T-helper 2 cell treated with Interferon-gamma antibody and Interleukin-4, amounts not matched to agents 5 μg/mL and 100 μg/mL, for 36 hours (primary cell): ENCODE measurements around the gene BCDIN3D.

Experiments
- DNase-seq: peaks from one replicate; pipeline ENCODE4 v3.0.0; 2021; ENCODE audit warnings: low spot score
- H3K27ac Mint-ChIP-seq: one replicate; pipeline ENCODE4 v1.8.0; 2021; ENCODE audit warnings: mild to moderate bottlenecking, mixed read lengths
- H3K27me3 Mint-ChIP-seq: one replicate; pipeline ENCODE4 v1.8.0; 2021; ENCODE audit warnings: low read depth, mixed read lengths
- H3K36me3 Mint-ChIP-seq: one replicate; pipeline ENCODE4 v1.8.0; 2021; ENCODE audit warnings: low read depth, mixed read lengths
- H3K4me1 Mint-ChIP-seq: one replicate; pipeline ENCODE4 v1.8.0; 2021; ENCODE audit warnings: low read depth, mixed read lengths
- H3K4me3 Mint-ChIP-seq: one replicate; pipeline ENCODE4 v1.8.0; 2022; ENCODE audit warnings: mild to moderate bottlenecking, moderate library complexity, mixed read lengths
- H3K9me3 Mint-ChIP-seq: one replicate; pipeline ENCODE4 v1.8.0; 2021; ENCODE audit warnings: mixed read lengths

BCDIN3D gene, protein sequence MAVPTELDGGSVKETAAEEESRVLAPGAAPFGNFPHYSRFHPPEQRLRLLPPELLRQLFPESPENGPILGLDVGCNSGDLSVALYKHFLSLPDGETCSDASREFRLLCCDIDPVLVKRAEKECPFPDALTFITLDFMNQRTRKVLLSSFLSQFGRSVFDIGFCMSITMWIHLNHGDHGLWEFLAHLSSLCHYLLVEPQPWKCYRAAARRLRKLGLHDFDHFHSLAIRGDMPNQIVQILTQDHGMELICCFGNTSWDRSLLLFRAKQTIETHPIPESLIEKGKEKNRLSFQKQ

DNA sequence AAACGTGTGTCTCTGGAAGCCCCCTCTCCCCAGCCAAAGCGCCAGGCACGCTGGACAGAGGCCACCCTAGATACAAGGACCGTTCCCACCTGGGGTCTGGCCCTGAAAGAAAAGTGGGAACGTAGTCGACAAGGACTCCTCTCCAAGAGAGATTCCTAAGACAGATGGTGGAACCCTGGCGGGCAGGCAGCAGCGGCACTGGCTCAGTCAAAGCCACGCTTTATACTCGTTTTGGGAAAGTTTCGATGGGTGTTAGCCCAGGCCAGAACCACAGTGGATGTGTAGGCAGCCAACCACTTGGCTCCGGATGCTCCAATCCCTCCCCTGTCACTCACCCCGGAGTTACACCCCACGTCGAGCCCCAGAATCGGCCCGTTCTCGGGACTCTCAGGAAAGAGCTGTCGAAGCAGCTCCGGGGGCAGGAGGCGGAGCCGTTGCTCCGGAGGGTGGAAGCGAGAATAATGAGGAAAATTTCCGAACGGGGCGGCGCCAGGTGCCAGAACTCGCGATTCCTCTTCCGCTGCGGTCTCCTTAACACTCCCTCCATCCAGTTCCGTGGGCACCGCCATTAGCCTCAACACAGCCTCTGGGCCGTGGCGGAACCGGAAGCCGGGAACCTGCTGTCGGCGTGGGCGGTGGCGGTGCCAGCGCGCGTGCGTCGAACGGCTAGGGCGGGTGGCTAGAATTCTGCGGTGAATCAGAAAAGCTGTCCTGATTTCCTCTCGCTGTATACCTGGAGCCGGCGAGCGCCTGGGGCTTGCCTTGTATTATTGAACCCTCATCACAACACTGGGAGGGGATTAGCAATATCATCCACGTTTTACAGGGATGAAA is at the start of gene BCDIN3D:
Gene BCDIN3D, minus strand, starts transcription at position 588 of the 834 bp plus-strand sequence. Its CDS starts 19 bp downstream, at position 569.
- H3K27ac Mint-ChIP-seq, result peak within 1 kb of the TSS; percentile 85
- H3K4me1 Mint-ChIP-seq, result peaks cover 29% of the 10 kb centered on the region
- H3K36me3 Mint-ChIP-seq, result peaks cover 13% of the 10 kb centered on the region
- peaks cover 4% of the 10 kb centered on the region for H3K9me3 Mint-ChIP-seq
- DNase-seq, result peak; percentile 94
- H3K4me3 Mint-ChIP-seq, result peak within 1 kb of the TSS; percentile 94
- H3K27me3 Mint-ChIP-seq, result peaks cover 3% of the 10 kb centered on the region

DNA sequence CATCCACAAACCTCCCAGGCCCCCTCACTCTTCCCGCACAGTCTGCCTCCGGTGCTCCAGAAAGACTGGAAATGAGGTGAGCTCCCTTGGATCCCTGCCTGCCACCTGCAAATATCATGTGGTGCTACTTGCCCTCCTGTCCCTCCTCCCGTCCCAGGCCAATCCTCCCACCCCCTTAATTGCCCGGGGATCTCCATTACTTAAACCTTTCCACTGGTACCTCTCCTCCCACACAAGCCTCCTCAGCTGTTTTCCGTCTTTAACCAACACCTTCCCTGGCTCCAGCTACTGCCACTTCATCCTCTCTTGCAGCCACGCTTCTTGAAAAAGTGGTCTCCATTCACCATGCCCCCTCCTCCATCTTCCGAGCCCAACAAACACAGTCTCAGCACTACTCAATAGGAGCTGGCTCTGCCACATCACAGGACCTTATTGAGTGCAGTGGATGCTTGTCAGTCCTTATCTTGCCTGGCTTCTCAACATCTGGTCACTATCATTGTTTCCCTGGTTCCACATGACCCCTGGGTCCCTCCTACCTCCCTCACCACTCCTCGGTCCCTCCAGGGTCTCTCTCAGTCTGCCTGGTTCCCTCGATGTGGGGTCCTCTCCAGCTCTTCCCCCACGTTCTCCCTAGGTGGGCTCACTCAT is 49.3 kb upstream of the BCDIN3D start:
- no peak overlapping the region for H3K27ac Mint-ChIP-seq
- no peaks in the 10 kb centered on the region for H3K36me3 Mint-ChIP-seq
- H3K4me3 Mint-ChIP-seq, result no peak overlapping the region
- no peak for DNase-seq
- H3K4me1 Mint-ChIP-seq, result no peaks in the 10 kb centered on the region
- no peaks in the 10 kb centered on the region for H3K9me3 Mint-ChIP-seq
- peaks cover 4% of the 10 kb centered on the region for H3K27me3 Mint-ChIP-seq

DNA sequence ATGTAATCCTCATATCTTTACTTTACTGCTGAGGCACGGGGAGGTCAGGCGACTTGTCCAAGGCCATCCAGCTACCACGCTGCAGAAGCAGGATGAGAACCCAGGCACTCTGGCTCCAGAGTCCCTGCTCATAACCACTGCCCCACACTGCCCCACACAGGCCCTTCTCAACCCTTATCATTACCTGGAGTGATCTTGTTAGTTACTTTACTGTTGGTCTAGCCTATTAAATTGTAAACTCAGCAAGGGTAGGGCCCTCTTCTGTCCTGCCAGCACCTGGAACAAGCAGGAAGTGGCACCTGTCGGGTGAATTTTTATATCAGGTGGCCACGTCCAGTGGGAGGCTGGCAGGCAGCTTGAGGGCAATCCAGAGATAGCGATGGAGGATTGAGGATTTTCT is 48.6 kb upstream of the BCDIN3D start:
- no peaks in the 10 kb centered on the region for H3K36me3 Mint-ChIP-seq

DNA sequence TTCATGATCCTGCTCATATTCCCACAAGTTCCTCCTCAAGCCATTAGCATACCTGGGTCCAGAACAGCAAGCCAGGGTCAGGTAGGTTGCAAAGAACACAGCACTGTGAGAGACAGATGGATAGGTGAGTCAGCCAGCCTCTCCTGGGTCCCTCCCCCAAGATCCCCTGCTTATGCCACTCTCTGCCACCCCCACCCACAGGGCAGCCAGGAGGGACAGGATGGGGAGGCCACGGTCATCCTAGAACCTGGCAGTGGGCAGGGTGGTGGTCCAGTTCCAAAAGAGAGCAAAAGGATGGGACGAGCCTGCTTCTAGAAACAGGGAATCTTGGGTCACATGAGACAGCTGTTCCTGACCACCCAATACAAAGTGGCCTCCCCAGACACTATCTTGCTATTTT is 48.1 kb upstream of the BCDIN3D start:
- Mint-ChIP-seq H3K9me3 (no peaks in the 10 kb centered on the region), H3K27ac (no peak overlapping the region), H3K4me3 (no peak overlapping the region), H3K4me1 (no peaks in the 10 kb centered on the region), H3K36me3 (no peaks in the 10 kb centered on the region), H3K27me3 (peaks cover 6% of the 10 kb centered on the region)
- DNase-seq, result no peak

More for the DNA sequence above, 48.6 kb upstream of the BCDIN3D start:
- H3K27ac Mint-ChIP-seq, result no peak overlapping the region
- H3K4me3 Mint-ChIP-seq, result no peak overlapping the region
- no peaks in the 10 kb centered on the region for H3K9me3 Mint-ChIP-seq
- no peak for DNase-seq
- no peaks in the 10 kb centered on the region for H3K4me1 Mint-ChIP-seq
- H3K27me3 Mint-ChIP-seq, result peaks cover 6% of the 10 kb centered on the region

DNA sequence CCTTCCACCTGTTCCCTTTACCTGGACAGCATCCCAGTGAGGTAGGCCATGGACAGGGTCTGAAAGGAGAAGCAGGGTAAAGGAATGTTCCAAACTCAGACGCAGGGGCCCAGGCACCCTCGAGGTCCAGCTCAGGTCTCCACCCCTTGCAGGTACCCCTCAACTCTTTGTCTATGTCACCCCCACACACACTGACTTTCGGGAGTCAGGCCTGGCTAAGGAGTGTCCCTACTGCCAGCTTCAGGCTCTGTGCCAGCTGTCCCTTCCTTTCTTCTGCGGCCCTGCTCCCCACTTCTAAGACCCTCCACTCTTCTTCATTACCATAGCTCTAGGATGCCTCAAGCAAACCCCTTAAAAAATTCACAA is 47.2 kb upstream of the BCDIN3D start:
- H3K4me3 Mint-ChIP-seq, result no peak overlapping the region
- H3K27ac Mint-ChIP-seq, result no peak overlapping the region
- H3K9me3 Mint-ChIP-seq, result no peaks in the 10 kb centered on the region
- no peak for DNase-seq
- no peaks in the 10 kb centered on the region for H3K4me1 Mint-ChIP-seq
- H3K27me3 Mint-ChIP-seq, result peaks cover 6% of the 10 kb centered on the region
- no peaks in the 10 kb centered on the region for H3K36me3 Mint-ChIP-seq

DNA sequence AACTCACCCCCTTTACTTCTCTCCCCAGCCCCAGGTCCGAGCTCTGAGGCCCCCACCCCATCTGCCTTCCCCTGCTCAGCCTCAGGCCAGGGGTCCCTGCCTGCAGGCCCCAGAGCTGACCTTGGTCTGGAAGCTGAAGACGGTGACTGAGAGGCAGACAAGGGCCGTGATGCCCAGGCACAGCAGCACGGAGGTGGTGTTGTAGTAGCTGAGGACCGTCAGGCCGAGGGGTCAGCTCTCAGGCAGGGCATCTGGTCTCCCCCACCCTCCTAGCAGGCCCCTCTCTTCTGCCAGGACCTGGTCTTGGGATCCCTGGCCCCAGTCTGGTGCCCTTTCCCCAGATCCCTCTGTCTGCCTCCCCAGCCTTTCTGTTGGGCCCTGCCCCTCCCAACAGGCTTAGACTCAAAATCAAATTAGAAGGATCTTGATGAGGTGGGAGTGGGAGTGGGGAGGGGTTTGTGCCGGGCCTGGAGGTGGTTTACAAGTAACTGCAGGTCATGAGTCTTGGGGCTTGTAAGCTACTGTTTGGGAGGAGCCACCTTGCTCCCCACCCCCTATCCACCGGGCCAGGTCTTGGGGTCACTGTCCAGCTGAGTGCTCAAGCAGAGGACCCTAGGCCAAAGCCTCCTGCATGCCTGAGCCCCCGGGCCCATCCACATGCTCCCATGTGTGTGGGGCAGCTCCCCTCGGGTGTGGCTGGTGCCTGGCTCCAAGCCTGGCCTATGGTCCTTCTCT is 46.6 kb upstream of the BCDIN3D start:
- DNase-seq, result no peak
- no peak overlapping the region for H3K27ac Mint-ChIP-seq
- H3K9me3 Mint-ChIP-seq, result no peaks in the 10 kb centered on the region
- H3K36me3 Mint-ChIP-seq, result no peaks in the 10 kb centered on the region
- no peaks in the 10 kb centered on the region for H3K4me1 Mint-ChIP-seq
- no peak overlapping the region for H3K4me3 Mint-ChIP-seq
- H3K27me3 Mint-ChIP-seq, result peaks cover 6% of the 10 kb centered on the region

DNA sequence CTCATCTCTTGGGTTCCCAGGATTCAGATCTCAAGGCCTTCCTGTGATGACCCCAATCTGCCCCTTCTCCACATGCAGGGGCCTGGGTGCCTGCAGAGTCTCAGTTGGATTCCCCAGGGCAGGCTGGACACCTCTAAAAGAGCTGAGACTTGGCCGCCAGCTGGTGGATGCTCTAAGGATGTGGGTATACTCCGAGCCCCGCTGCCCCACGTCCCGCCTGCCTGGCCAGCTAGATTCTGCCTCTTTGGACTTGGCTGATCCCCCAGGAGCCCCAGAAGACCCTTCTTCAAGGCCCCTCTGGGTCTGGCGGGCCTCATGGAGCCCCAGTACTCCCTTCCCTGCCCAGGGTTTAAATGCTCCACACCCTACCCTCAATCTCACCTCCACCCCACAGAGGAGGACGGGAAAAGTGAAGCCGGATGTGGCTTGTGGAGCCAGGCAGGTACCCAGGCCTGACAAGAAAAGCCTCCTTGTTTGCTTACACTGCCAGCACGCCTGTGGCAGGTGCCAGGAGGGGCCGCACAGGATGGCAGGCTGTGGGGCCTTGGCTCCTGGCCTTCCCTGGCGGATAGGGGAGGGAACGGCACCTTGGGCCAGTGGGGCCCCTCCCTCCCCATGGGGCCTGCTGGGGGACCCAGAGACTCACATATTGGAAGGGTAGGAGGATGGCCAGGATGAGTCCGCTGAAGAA is 45.7 kb upstream of the BCDIN3D start:
- Mint-ChIP-seq H3K27me3 (peaks cover 8% of the 10 kb centered on the region), H3K4me3 (no peak overlapping the region), H3K4me1 (no peaks in the 10 kb centered on the region), H3K27ac (no peak overlapping the region), H3K9me3 (no peaks in the 10 kb centered on the region), H3K36me3 (no peaks in the 10 kb centered on the region)
- no peak for DNase-seq

DNA sequence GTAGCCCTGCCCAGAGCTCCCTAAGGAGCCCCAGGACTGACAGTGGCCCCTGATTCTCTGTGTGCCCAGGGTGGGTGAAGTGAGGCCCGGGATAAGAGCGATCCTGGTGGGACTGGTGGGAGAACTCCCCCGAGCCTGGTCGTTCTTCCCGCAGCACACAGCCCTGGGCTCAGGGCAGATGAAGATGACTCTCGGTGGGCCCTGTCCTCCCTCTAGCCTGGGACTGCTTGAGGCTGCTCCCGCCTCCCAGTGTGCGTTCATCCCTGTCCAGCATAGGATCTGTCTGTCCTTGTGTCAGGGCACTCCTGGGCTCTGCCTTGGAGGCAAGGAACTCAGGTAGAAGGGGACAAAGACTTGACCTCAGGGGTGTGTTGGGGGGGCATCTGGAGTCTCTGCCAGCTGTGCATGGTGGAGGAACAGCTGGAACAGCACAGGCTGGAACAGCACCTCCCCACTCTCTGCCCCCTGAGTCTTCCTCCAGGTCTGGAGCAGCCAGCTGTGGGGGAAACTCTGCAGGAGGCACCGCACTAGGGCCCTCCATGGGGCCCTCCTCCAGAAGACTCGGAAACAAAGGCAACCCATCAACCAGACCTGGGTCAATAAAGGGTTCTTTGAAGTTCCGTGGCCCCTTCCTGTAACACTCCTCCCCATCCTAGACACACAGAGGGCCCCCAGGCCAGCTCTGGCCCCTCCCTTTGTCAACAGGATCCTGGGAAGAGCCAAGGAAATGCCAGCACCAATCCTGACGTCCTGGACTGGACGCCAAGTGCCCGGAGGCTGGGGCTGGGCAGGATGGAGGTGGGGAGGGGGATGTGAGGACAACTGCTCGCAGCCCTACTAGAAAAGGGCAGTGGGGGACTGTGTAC is 44.9 kb upstream of the BCDIN3D start:
- DNase-seq, result no peak
- Mint-ChIP-seq H3K4me3 (no peak overlapping the region), H3K9me3 (no peaks in the 10 kb centered on the region), H3K4me1 (no peaks in the 10 kb centered on the region), H3K27ac (no peak overlapping the region), H3K27me3 (peaks cover 10% of the 10 kb centered on the region), H3K36me3 (no peaks in the 10 kb centered on the region)

DNA sequence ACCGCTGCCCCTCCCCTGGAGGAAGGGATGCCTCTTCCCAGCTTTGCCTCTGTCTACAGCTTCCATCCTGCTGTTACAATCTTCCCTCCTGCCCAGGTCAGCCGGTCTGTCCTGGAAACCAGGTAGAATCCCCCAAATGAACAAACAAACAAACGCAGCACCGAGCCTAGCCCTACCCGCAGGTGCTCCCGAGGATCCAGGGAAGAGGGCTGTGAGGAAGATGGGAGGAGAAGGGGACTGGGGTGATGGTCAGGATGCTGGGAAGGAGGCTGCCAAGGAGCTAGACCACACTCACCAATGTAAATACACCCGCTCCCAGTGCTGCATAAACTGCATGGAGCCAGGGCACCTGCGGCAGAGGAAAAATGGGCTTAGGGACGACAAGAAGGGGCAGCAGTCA is 44.2 kb upstream of the BCDIN3D start:
- Mint-ChIP-seq H3K9me3 (no peaks in the 10 kb centered on the region), H3K36me3 (no peaks in the 10 kb centered on the region), H3K4me1 (no peaks in the 10 kb centered on the region), H3K27me3 (peaks cover 7% of the 10 kb centered on the region), H3K4me3 (no peak overlapping the region), H3K27ac (no peak overlapping the region)
- no peak for DNase-seq

DNA sequence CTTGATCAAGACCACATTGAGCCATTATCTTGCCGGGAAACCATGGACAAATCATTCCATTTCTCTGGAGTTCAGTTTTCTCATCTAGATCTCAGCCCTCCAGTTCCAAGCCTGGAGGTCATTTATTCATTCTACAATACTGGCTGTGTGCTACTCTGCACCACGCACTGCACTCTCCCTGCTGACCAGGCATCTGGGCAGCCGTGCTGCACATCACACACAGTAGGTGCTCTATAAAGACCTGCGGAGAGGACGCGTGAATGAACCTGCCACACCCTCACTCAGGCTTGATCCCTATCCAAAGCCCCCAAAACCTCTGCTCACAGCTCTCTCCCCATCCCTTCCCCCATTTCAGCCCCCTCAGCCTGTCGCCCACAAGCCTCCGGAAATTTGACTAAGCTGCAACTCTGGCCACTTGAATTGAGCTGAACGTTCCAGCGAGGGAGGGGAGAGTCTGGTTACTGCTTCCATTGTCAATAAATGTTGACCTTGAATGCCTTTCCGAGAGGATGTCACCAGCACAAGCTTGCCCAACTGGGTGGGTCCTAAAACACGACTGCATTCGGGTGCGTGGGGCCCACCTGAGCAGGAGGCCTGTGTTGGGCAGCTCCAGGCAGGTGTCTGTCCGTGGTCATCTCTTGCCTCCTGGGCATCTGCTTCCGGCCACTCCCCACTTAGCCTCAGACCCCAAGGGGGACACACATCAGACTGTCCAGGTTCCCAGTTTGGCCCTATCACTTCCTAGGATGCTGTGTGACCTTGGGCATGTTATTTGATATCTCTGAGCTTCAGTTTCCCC is 43.0 kb upstream of the BCDIN3D start:
- Mint-ChIP-seq H3K9me3 (no peaks in the 10 kb centered on the region), H3K4me3 (no peak overlapping the region), H3K36me3 (no peaks in the 10 kb centered on the region), H3K27ac (no peak overlapping the region), H3K27me3 (peaks cover 7% of the 10 kb centered on the region), H3K4me1 (no peaks in the 10 kb centered on the region)
- no peak for DNase-seq

DNA sequence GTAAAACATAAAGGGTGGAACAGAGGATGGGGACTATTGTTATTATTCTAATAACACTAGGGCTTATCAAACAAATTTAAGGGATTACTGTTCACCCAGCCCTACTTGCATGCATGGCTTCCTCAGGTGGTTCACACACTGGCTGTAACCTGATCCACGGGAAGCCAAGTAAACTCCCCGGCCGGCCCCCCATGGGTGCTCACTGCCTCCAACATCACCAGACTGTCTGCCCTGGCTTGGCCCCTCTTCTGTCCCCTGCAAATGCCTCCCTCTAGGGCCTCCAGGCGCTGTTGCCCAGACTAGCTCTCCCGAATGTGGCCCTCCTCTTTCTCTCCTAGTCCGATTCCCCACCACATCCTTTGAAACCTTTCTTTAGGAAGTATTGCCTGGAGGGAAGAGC is 42.2 kb upstream of the BCDIN3D start:
- Mint-ChIP-seq H3K27me3 (peaks cover 7% of the 10 kb centered on the region), H3K9me3 (peaks cover 7% of the 10 kb centered on the region), H3K4me1 (no peaks in the 10 kb centered on the region), H3K36me3 (no peaks in the 10 kb centered on the region), H3K27ac (no peak overlapping the region), H3K4me3 (no peak overlapping the region)
- no peak for DNase-seq

DNA sequence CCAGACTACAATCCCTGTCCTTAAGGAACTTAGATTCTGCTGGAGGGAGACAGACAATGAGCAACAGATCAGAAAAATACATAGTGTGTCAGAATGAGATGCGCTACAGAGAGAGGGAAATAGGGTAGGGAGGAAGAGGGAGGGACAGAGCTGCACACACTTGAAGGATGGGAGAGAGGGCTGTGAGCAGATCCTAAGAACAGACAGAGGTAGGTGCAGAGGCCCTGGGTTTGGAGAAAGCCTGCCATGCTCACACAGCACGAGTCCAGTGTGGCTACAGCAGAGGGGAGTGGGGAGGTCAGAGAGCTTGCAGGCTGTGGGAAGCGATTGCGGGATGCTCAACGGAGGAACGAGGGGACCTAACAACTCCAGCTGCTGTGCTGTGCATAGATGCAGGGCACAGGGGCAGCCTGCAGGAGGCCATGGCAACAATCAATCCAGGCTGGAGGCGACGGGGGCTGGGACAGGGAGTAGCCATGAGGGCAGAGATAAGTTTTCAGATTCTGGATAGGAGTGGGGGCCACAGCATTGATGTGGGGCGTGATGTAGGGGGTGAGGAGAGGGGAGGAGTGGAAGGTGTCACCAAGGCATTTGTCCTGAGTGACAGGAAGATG is 40.1 kb upstream of the BCDIN3D start:
- H3K36me3 Mint-ChIP-seq, result peaks cover 2% of the 10 kb centered on the region
- no peak overlapping the region for H3K4me3 Mint-ChIP-seq
- H3K9me3 Mint-ChIP-seq, result peaks cover 29% of the 10 kb centered on the region
- no peak for DNase-seq
- H3K4me1 Mint-ChIP-seq, result no peaks in the 10 kb centered on the region
- H3K27me3 Mint-ChIP-seq, result peaks cover 7% of the 10 kb centered on the region
- H3K27ac Mint-ChIP-seq, result no peak overlapping the region
